ENCODE results near the gene SLC26A1. TPM values are rescaled to one million over a fixed set of nuclear protein-coding genes. Genes with fewer than 3 reads are reported as not detected.

The SLC26A1 gene
- total and polyA plus RNA-seq, 8 donors: 0.28 to 1.7 (median 0.66) TPM

DNA sequence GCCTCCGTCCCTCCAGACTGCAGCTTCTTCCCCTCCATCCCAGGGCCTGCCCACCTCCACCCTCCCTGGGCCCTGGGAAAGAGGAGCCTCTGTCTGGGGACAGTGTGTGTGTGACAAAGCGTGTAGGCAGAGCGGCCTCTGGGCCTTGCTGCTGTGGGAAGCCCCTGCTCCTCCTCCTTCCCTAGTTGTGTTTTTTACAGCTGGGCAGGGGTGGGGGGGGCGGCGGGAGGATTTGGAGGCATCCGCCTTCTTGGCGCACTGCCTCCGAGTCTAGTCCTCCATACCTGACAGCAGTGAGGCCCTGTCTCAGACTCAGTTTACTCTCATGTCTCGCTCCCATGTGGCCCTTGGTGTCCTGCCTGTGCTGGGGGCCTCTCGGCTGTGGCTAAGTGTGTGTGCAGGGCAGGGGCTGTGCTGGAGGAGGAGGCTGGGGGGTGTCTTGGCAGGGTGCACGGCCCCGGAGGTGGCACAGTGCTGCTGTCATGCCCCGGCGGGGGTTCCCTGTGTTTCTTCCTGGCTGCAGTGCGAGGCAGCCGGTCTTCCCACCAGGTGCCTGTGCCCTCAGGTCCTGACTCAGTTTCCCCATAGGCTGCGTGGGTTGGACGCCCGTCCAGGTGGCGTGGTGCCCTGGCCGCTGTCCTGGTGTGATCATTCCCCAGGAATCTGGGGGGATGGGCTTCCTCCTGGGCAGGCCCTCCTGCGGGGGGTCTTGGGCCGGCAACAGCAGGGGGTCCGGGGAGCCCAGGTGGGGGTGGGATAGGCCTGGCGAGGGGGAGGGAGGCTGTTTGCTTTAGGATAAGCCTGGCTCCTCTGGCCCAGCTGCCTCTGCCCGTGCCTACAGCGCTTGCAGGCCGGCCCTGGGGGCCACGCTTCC is 25.2 kb upstream of the SLC26A1 start:
- no peak for FAIRE-seq
- Histone ChIP-seq H3K4me1 (no peaks in the 10 kb centered on the region), H3K36me3 (no peaks in the 10 kb centered on the region), H3K9me3 (no peaks in the 10 kb centered on the region), H3K4me3 (no peak overlapping the region), H3K27ac (no peak overlapping the region), H3K27me3 (no peaks in the 10 kb centered on the region)
- no peak for DNase-seq
- TF ChIP-seq, protein P1, sequence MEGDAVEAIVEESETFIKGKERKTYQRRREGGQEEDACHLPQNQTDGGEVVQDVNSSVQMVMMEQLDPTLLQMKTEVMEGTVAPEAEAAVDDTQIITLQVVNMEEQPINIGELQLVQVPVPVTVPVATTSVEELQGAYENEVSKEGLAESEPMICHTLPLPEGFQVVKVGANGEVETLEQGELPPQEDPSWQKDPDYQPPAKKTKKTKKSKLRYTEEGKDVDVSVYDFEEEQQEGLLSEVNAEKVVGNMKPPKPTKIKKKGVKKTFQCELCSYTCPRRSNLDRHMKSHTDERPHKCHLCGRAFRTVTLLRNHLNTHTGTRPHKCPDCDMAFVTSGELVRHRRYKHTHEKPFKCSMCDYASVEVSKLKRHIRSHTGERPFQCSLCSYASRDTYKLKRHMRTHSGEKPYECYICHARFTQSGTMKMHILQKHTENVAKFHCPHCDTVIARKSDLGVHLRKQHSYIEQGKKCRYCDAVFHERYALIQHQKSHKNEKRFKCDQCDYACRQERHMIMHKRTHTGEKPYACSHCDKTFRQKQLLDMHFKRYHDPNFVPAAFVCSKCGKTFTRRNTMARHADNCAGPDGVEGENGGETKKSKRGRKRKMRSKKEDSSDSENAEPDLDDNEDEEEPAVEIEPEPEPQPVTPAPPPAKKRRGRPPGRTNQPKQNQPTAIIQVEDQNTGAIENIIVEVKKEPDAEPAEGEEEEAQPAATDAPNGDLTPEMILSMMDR (IDR thresholded peaks at IDR 0.05): no peak
- 76 to 83% methylated on average over 29 of the region's 29 CpGs for WGBS, 2 donors
- no peak for ATAC-seq
- intact Hi-C loops (cut with DNase I): no loop called here

DNA sequence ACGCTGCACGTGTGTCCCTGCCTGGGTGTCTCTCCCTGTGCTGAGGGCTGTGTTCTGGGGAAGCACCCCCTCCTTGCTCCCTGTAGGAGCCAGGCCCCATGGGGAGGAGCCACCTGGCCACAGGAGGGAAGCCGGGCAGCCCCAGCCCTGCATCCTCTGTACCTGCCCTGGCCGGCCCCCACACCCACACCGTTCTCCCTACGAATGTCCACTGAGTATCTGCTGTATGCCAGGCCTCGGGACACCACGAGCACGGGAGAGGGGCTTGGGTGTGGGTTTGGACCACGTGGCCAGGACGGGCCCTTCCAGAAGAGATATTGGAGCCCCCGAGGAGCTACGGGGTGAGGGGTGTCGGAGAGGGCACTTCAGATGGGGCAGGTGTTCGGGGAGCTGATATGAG is 24.5 kb upstream of the SLC26A1 start:
- no peak for ATAC-seq
- Histone ChIP-seq H3K9me3 (no peaks in the 10 kb centered on the region), H3K36me3 (no peaks in the 10 kb centered on the region), H3K4me3 (no peak overlapping the region), H3K4me1 (no peaks in the 10 kb centered on the region), H3K27me3 (no peaks in the 10 kb centered on the region), H3K27ac (no peak overlapping the region)
- TF ChIP-seq, protein P1 (IDR thresholded peaks at IDR 0.05): no peak
- FAIRE-seq: no peak
- DNase-seq: no peak
- intact Hi-C loops (cut with DNase I): no loop called here
- 90 to 92% methylated on average over 15 of the region's 15 CpGs for WGBS, 2 donors

DNA sequence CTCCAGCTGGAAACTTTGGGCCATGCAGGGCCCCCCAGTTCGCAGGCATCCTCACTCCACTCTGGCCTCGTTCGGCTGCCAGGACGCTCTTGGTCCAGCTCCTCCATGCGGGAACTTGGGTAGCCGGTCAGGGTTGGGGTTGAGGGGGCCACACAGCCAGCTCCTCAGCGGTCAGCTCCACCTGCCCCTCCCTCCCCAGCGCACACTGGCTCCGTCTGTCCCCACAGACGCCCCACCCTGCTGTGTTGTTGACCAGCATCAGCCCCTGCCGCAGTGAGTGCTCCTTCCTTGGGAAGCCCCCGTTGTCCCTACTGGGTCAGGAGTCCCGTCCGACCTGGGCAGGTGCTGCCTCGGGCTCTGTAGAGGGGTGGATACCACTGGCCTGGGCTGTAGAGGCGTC is 24.0 kb upstream of the SLC26A1 start:
- FAIRE-seq (no peak), DNase-seq (no peak), ATAC-seq (no peak)
- TF ChIP-seq, protein P1 (IDR thresholded peaks at IDR 0.05): no peak
- Histone ChIP-seq H3K4me3 (no peak overlapping the region), H3K36me3 (no peaks in the 10 kb centered on the region), H3K4me1 (no peaks in the 10 kb centered on the region), H3K9me3 (no peaks in the 10 kb centered on the region), H3K27me3 (no peaks in the 10 kb centered on the region), H3K27ac (no peak overlapping the region)
- intact Hi-C loops (cut with DNase I): no loop called here
- 88 to 92% methylated on average over 16 of the region's 16 CpGs for WGBS, 2 donors

DNA sequence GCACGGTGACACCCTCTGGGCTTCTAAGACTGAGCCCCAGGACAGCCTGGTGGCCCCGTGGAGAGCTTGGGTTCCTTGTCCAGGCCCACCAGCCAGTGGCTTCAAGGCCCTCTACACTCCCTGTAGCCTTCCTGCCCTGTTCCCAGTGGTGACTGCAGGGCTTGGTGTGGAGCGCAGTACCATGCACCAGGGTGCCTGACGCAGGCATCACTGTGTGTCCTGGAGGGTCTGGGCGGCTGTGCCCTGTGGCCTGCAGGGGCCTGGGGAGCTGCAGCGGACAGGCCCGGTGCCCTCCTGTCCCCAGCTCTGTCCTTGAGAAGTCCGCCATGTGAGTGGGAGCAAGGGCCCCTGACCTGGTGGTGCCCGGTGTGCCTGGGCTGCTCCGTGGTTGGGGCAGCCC is 22.5 kb upstream of the SLC26A1 start:
- no peak for ATAC-seq
- 85 to 91% methylated on average over 10 of the region's 10 CpGs for WGBS, 2 donors
- TF ChIP-seq, protein P1 (IDR thresholded peaks at IDR 0.05): no peak
- Histone ChIP-seq H3K27me3 (no peaks in the 10 kb centered on the region), H3K4me1 (peaks cover 2 to 3% (median 3%) of the 10 kb centered on the region in 3 donors), H3K36me3 (no peaks in the 10 kb centered on the region), H3K27ac (no peak overlapping the region), H3K4me3 (no peak overlapping the region), H3K9me3 (no peaks in the 10 kb centered on the region)
- intact Hi-C loops (cut with DNase I): no loop called here
- no peak for DNase-seq
- FAIRE-seq: no peak

DNA sequence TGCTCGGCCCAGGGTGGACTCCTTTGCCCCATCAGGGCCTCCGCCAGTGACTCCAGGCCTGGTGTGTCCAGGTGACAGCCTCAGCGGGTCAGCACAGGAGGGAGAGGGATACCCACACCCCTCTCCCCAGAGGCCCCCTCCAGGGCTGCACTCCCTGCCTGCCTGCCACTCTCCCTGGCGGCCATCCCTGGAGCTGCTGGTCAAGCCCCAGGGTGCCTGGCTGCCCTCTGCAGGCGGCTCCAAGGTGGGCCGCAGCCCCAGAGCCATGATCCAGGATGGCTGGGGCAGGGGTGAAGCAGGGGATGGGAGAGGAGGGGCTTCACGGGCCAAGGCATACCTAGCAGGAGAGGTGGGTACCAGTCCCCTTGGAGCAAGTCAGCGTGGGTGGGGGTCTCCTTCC is 22.0 kb upstream of the SLC26A1 start:
- Histone ChIP-seq H3K4me1 (peaks cover 7 to 9% (median 7%) of the 10 kb centered on the region in 3 donors), H3K27me3 (no peaks in the 10 kb centered on the region), H3K27ac (no peak overlapping the region), H3K4me3 (no peak overlapping the region), H3K36me3 (no peaks in the 10 kb centered on the region), H3K9me3 (no peaks in the 10 kb centered on the region)
- DNase-seq (no peak), ATAC-seq (no peak), FAIRE-seq (no peak)
- intact Hi-C loops (cut with DNase I): no loop called here
- 85 to 88% methylated on average over 8 of the region's 8 CpGs for WGBS, 2 donors
- TF ChIP-seq, protein P1 (IDR thresholded peaks at IDR 0.05): no peak
